NCI-H524 treated with DMSO at 0.1 percent for 48 hours (cell line): ENCODE data around the gene HAT1.
A peak's percentile ranks its signal among the peaks of the same experiment; 100 is the strongest.
"Not testable (repeated sequence)": the region's sequence is repeated elsewhere in the genome, so short reads cannot be mapped to it uniquely, and the experiment has no call there.

ENCODE experiments used
- DNase-seq: peaks from one replicate; lab custom pipeline; 2025; lab: John Stamatoyannopoulos, UW

HAT1 gene

DNA sequence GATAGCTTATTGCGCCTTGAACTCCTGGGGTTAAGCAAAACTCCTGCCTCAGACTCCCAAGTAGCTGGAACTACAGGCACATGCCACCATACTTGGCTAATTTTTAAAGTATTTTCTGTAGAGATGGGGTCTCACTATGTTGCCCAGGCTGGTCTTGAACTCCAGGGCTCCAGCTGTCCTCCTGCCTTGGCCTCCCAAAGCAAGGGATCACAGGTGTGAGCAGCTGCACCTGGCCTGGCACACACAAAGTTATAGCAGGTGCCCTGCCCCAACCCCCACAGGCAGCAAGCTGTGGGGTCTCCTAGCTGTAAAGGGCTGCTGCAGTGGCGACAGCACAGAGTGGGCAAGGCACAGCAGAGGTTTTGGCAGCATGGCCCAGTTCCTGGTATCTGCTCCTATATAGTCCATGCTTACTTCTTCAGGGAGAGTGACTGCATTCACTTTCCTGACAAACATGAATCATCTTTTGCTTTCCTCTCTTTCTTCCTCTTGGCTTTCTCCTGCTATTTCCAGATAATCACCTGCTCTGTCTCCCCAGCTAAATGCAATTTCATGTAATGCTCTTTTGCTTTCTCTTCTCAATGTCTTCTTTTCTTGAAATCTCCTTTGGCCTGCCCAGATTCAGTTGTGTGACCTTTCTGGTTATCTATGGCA is 50.2 kb downstream of the HAT1 start:
- DNase-seq: no peak

DNA sequence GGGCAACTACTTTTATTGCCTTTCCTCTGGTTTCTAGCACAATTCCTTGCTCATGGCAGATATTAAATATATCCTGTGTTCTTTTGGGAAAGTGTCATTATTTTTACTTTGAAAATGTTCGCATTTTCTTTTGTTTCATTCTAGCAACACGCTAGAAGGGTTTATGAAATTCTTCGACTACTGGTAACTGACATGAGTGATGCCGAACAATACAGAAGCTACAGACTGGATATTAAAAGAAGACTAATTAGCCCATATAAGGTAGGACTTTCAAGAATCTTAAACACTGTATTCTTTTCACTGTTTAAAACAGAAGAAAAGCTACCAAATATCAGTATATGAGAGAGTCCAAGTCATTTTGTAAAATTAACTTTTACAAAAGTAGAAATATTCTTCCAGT is 56.8 kb downstream of the HAT1 start:
- DNase-seq: no peak

DNA sequence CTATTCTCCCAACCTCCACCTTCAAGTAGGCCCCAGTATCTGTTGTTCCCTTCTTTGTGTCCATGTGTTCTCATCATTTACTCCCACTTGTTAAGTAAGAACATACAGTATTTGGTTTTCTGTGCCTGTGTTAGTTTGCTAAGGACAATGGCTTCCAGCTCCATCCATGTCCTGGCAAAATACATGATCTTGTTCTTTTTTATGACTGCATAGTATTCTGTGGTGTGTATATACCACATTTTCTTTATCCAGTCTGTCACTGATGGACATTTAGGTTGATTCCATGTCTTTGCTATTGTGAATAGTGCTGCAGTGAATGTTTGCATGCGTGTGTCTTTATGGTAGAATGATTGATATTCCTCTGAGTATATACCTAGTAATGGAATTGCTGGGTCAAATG is 61.7 kb downstream of the HAT1 start:
- not testable (repeated sequence) for DNase-seq

DNA sequence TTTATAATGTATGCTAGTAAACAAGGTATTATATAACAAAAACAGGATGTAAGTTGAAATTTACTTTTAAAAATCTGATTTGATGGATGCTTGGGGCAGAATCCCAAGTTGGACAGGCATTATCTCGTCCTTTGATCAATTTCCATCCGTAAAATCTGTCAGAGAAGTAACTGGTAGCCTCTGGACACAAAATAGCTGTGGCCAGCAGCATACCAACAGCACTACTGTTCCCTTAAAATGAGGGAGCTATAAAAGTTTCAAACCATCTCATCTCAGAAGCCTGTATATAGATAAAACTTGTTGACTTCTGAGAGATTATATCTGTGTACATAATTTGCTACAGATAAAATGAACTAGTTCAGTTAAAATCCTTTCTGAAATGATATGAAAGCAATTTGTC is 62.8 kb downstream of the HAT1 start:
- no peak for DNase-seq

DNA sequence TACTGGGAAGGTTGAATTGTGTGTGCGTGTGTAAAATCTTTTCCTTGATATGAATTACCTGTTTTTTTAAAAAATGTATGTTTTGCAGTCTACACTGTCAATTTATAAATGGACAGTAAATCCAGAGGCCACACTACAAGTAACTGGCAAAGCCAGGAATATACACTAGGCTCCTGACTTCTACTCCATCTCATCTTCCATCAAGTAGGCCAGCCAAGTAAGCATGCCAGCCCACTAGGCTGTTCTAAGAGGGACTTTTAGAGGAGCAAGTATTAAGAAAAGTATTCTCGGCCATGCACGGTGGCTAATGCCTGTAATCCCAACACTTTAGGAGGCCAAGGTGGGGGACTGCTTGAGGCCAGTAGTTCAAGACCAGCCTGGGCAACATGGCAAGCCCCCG is 64.5 kb downstream of the HAT1 start:
- no peak for DNase-seq

DNA sequence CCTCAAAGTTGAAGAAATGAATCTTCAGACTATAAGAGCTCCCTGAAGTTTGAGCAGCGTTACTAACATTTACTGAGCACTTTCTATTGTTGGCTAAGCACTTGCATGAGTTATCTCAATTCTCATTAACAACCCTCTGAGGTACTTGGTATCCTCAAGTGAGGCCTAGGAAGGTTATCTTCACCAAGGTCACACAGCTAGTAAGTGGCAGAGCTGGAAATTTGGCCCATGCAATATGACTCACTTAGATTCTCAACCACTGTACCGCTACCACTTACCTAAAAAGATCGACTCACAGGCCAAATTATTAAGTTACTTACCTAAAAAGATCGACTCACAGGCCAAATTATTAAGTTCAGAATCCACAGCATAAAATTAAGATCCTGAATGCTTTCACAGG is 68.8 kb downstream of the HAT1 start:
- DNase-seq: no peak

DNA sequence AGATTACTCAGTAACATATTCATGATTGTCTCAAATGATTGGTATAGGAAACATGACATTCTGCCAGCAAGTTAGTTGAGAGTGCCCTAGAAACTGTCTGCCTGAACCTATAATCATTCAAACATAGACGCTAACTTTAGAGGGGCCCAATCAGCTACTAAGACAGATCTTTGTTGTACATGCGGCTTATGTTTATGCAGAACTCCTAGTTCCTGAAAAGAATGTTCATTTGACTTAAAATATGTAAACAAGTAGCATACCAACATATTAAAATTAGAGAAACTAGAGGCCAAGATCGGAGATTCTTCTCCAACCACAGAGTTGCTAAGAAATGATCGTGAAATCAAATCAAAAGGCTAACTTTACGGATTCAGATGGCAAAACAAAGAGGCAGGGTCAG is 73.3 kb downstream of the HAT1 start:
- no peak for DNase-seq

DNA sequence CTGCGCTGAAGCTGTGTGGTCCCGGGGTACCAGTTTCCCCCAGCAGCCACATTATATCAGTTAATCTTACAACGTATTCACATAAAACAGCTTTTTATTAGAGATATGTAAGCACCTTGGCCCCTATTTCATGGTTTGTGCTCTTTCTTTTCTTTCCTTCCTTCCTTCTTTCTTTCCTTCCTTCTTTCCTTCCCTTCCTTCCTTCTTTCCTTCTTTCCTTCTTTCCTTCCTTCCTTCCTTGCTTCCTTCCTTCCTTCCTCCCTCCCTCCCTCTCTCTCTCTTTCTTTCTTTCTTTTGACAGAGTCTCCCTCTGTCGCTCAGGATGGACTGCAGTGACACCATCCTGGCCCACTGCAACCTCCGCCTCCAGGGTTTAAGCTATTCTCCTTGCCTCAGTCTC is 73.8 kb downstream of the HAT1 start:
- DNase-seq: no peak

DNA sequence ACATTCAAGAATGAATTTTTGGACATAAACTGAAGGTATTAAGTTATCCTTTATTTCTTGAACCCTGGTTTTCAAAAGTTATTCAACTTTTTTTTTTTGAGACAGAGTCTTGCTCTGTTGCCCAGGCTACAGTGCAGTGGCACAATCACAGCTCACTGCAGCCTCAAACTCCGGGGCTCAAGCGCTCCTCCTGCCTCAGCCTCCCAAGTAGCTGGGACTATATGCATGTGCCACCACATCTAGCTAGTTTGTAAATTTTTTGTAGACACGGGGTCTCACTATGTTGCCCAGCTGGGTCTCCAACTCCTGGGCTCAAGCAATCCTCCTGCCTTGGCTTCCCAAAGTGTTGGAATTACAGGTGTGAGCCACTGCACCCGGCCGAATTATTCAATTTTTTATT is 74.8 kb downstream of the HAT1 start:
- DNase-seq: not testable (repeated sequence)

DNA sequence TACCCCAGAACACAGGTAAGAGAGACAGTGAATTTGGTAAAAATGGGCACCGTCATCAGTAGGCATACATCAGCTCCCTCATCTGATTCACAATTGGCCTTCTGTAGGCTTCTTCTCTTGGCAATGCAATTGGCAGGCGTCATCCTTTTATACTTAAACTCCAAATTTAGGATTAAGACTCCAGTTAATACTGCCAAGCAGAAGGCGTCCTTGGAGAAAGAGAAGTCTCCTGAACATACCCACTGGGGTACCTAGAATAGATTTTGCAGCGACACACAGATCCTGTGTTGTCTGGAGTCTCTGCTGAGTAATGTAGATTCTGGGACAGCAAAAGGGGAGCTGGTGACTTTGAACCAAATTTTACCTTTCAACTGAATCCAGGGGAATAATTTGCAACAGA is 76.9 kb downstream of the HAT1 start:
- no peak for DNase-seq

DNA sequence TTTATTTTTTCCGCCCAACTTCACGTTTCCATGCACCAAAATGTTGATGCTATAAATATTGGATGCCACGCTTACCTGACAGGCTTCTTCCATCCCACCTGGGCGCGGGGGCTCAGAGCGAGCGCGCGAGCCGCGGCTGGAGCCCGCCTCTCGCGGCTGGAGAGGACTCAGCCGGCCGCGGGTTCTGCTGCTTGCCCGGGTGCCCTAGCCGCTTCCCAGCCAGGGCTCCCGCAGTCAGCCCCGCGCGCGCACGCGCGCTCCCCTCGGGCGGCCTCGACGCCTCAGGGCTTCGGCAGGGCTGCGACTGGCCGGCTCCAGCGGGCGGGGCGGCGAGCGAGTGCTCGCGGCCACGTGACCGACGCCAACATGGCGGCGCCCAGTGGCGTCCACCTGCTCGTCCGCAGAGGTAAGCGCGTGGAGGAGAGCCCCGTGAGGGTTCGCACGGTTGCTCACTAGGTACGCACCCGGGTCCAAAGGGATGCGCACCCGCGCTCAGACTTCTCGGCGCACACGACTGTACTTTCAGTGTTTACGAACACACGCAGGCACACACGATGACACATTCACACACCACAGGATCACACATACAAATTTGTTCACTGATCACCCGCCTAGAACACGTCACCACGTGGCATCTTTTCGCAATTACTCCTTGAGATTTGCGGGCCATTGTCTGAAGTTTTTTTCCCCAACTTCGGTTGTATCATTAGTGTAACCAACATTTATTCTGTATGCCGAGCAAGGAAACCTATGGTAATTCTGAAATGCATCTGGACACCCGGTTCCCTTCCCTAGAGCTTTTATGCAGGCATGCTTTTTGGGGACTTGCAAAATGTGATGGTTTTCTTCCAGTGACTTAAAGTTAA is 77.6 kb downstream of the HAT1 start, which contains the start of gene METAP1D:
Gene METAP1D (plus strand): TSS at position 350 of the 866 bp plus-strand sequence. CDS start 17 bp downstream, at position 367.
- peak; percentile 61 for DNase-seq

DNA sequence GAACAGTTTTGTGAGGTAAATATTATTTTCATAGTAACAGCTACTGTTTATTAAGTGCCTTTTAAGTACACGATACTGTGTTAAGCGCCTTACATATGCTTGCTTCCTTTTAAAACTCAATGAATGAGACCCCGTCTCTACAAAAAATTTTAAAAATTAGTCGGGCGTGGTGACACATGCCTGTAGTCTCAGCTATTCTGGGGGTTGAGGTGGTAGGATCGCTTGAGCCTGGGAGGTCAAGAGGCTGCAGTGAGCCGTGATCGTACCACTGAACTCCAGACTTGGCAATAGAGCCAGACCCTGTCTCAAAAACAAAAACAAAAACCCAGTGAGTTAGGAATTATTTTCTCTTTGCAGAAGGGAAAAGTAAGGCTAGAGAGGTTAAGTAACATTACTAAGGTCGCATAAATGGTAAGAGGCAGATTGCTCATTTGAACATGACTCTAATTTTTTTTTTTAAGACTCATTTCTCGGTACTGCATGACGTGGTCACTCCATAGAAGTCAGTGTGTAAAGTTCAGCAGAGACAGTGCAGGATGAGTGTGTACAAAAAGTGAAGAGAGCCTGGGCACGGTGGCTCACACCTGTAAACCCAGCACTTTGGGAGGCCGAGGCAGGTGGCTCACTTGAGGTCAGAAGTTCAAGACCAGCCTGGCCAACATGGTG is 78.6 kb downstream of the HAT1 start:
- no peak for DNase-seq

DNA sequence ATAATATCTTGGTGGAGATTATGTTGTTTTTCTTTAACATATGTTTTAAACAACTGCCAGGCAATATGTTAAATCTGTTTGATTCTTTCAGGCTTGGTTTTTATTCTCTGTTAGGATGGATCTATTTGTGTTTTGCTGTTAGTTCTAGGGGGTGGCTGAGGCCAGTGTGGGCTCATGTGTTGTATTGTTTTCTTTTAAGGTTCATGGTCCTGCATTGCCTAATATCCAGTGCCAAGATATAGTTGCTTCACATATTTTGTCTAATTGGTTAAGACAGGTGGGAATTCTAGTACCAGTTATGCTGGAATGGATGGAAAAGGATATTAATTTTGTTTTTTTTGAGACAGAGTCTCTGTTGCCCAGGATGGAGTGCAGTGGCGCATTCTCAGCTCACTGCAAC is 85.1 kb downstream of the HAT1 start:
- no peak for DNase-seq

DNA sequence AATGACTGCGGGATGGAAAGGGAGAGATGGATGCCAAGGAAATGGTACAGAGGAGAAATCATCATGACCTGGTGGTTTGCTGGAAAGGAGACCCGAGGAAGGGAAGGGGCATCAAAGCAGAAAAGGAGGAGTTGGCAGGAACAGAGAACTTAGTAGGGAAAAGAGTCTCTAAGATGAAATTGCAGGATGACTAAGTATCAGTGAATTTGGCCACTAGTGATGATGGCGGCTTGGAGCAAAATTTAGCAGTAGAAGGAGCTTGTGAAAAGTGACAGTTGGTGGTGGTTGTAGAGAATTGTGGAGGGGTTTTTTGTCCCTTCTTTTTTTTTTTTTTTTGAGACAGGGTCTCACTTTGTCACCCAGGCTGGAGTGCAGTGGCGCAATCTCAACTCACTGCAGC is 87.6 kb downstream of the HAT1 start:
- DNase-seq: no peak

DNA sequence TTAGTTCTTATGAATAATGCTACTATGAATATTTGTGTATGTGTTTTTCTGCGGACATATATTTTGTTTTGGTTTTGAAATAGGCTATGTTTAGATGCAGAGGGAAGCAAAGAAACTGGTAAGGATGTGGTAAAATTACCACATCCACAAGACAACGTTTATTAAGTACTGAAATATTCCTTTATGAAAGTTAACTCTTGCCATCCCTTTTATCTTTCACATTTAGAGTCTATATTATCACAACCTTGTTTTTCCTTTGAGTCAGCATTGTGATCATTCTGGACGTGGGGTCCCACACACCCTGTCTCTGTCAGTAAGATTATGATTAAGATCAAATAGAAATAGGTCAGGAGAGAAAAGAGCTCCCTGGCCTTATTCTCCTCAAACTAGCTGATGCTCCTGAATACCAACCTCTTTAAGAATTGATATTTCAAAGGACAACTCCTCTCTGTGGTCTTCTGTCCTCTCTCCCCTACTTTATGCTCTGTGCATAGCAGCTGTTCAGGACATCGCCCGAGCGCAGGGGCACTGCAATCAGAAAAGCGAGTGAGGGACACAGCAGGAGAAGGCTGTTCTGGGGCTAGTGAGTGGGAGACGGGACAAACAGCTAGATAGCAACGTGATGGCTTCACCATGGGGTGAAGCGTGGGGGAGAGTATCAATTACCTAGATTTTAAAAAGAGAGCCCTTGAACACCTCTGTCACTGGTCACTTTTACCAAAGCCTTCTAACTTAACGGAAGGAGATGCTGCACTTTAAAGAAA is 89.7 kb downstream of the HAT1 start:
- no peak for DNase-seq

DNA sequence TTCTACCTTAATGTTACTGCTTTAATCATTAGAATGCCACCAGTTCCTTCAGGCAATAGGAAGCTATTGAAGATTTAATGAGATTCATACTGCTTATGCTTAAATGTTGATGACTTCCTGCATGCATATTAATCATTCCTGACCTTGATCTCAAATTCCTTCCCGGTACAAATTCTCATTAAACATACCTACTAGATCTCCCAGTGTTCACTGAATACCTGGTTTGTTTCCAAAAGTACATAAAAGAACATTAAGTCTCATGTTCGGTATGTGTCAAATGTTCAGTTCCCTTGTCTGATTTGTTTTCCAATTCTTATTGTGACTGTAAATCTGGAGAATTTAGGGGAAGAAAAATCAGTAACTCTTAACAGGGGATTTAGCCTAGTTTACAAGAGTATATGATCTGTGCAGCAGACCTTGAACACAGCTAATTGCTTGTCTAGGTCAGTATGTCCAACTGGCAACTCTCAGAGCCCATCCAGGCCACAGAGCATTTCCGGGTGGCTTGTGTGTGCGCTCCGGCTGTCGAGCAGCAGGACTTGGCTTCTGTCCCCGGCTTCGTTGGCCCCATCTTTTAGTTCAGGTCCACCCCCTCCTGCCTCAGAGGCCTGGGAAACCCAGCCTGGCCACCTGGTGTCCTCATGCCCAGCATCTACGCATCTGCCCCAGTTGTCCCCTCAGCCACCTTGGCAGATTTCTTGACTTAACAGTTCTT is 90.6 kb downstream of the HAT1 start:
- peak; percentile 17 for DNase-seq

DNA sequence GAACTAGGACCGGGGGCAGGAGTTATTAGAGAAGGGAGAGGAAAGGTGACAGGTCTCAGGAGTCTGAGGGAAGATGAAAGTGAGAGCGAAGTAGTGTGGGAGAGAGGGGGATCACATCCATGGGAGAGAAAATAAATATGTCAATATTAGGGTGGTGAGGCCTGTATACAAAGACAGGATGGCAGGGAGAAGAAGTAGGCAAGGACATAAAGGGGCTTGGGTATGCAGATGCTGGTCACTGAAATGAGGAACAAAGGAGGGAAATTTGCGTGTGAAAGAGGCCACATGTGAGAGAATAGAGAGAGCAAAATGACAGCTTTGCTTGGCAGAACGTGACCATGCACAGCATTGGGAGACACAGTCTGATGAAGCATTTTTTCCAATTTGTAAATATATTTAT is 91.1 kb downstream of the HAT1 start:
- DNase-seq: no peak

DNA sequence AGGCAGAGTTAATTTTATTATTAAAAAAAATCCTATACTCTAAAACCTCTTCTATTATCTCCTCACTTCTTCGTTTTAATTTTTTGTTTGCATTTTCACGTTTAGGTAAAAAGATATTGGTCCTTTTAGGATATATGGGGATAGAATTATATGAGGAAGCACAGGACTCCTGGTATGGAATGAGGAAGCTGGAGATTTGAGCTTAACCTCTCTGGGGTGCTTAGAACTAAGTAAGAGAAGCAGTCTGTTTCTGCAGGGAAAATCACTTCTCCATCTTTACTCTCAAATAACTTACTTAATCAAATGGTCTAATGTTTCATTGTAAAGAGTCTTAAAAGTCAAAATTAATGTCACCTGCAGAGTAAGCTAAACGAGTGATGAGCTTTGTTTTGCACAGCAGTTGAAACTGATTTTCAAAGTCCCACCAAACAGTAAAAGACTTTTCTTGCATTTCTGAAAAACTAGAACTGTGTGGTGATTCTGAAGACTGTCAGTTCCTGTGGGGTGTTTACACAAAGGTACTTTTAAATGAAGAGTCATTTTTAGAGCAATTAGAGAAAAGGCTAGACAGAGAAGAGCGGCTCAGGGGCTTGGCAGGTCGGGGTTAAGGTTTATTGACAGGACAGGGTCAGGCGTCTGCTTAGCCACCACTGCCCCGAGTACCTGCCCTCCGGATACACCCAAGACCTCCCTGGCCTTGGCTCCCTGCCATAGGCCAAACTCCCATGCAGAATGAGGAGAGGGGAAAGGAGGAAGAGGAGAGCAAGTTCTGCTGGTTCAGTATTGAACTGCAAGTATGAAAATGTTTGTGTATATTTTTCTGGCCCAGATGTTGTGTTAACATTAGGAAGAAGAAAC is 99.0 kb downstream of the HAT1 start:
- DNase-seq: no peak

DNA sequence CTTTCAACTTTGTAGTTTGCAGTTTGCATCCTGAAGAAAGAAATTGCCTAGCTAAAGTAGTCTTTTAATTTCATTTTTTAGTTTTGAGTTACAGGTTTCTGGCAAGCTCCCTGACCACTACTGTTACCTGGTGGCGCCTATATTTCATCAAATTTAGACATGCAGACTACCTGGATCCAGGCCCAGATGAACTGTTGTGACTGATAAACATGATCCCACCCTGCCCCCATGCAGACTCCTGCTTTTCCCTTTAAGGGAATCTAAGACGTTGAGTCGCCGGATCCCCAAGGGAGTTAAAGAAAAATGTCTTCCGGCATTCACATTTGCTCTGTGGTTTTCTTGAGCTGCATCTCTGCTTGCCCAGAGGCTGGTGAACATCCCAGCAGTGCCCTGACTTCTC is 99.7 kb downstream of the HAT1 start:
- DNase-seq: no peak

DNA sequence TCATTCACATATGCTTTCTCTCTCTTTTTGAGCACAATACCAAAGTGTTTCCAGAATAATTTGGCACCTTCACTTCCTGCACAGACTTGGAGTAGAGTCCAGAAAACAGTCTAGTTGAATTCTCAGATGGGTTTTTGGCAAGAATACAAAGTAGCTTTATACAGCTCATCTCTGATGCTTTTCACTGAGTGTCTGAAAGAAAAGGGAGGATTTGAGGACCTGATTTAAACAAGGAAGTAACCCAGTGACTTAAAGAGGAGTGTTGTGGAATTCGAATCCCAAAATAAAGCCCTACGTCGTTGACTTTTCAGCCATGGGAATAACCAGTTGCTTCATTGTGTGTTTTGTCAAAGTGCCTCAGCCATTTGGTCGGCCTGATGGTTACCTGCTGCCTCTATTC is 109.3 kb downstream of the HAT1 start:
- DNase-seq: no peak
